ENCODE data around the gene REV3L. TPM values are rescaled to one million over a fixed set of nuclear protein-coding genes. Genes with fewer than 3 reads are reported as not detected.
"Not testable (repeated sequence)": the region's sequence is repeated elsewhere in the genome, so short reads cannot be mapped to it uniquely, and the experiment has no call there.

Gene REV3L
- 8.4 and 11.5 TPM in 2 replicates for total RNA-seq (2014; rRNA removed; shearing (Covaris generic))

- DNase-seq (ENCODE audit: low spot score) = peak; percentile 82
These were observed at the start of gene REV3L for GRCh38 chr6:111482959-111483735. TSS of gene REV3L (minus strand) at chr6:111483218. CDS start at chr6:111482888, 330 bp downstream.

- DNase-seq (ENCODE audit: low spot score) = no peak
These were observed 48.2 kb upstream of the REV3L start for GRCh38 chr6:111531185-111531584.

- DNase-seq (ENCODE audit: low spot score) = no peak
These were observed 47.6 kb upstream of the REV3L start for GRCh38 chr6:111530667-111531066.

- DNase-seq (ENCODE audit: low spot score) = peak; percentile 35
These were observed 47.2 kb upstream of the REV3L start for GRCh38 chr6:111530218-111530617.

GRCh38 chr6:111527367-111527766, 44.3 kb upstream of the REV3L start:
- DNase-seq (ENCODE audit: low spot score) = no peak

GRCh38 chr6:111524735-111525134, 41.7 kb upstream of the REV3L start:
- no peak for DNase-seq (ENCODE audit: low spot score)

GRCh38 chr6:111524252-111524651, 41.2 kb upstream of the REV3L start:
- DNase-seq (ENCODE audit: low spot score) = no peak

- no peak for DNase-seq (ENCODE audit: low spot score)
These were observed 40.6 kb upstream of the REV3L start for GRCh38 chr6:111523484-111524167.

- DNase-seq (ENCODE audit: low spot score) = no peak
These were observed 39.5 kb upstream of the REV3L start for GRCh38 chr6:111522393-111523020.

- DNase-seq (ENCODE audit: low spot score) = no peak
These were observed 38.7 kb upstream of the REV3L start for GRCh38 chr6:111521497-111522270.

GRCh38 chr6:111520524-111520923, 37.5 kb upstream of the REV3L start:
- no peak for DNase-seq (ENCODE audit: low spot score)

- no peak for DNase-seq (ENCODE audit: low spot score)
These were observed 34.9 kb upstream of the REV3L start for GRCh38 chr6:111517965-111518364.

GRCh38 chr6:111515259-111515658, 32.2 kb upstream of the REV3L start:
- DNase-seq (ENCODE audit: low spot score) = no peak

- DNase-seq (ENCODE audit: low spot score) = not testable (repeated sequence)
These were observed 31.5 kb upstream of the REV3L start for GRCh38 chr6:111514531-111514930.

- not testable (repeated sequence) for DNase-seq (ENCODE audit: low spot score)
These were observed 24.2 kb upstream of the REV3L start for GRCh38 chr6:111507219-111507618.

GRCh38 chr6:111505498-111505897, 22.5 kb upstream of the REV3L start:
- DNase-seq (ENCODE audit: low spot score) = not testable (repeated sequence)

GRCh38 chr6:111503660-111504059, 20.6 kb upstream of the REV3L start:
- DNase-seq (ENCODE audit: low spot score) = no peak

- DNase-seq (ENCODE audit: low spot score) = no peak
These were observed 20.2 kb upstream of the REV3L start for GRCh38 chr6:111503194-111503593.

GRCh38 chr6:111502154-111502553, 19.1 kb upstream of the REV3L start:
- no peak for DNase-seq (ENCODE audit: low spot score)

GRCh38 chr6:111499269-111499793, 16.3 kb upstream of the REV3L start:
- DNase-seq (ENCODE audit: low spot score) = no peak

- no peak for DNase-seq (ENCODE audit: low spot score)
These were observed 12.1 kb upstream of the REV3L start for GRCh38 chr6:111494951-111495635.

Measured in H4 (cell line).